Esophagus squamous epithelium (tissue), 4 donors: Measurements from ENCODE around the gene MGMT.

ENCODE experiments used
- CTCF ChIP-seq, 6 experiments: fragments of 450-650 bp in 4 of 6; fragments of 200-600 bp in 2 of 6; sonication (generic) in 2 of 6; IDR thresholded peaks; one replicate each; pipeline ENCODE4 v1.5.1; 2016 to 2019; ENCODE audit warnings: antibody characterized with exemption in 6 of 6, mild to moderate bottlenecking in 4 of 6, moderate library complexity in 4 of 6
- POLR2A ChIP-seq, 4 donors: fragments of 450-650 bp; IDR thresholded peaks; one replicate each; pipeline ENCODE4 v1.6.1; 2017; ENCODE audit warnings: antibody characterized with exemption in 4 of 4, mild to moderate bottlenecking in 4 of 4, moderate library complexity in 3 of 4

- TF ChIP-seq CTCF (IDR thresholded peaks at IDR 0.05) (no peak), POLR2A (IDR thresholded peaks at IDR 0.05) (no peak)
These were observed 186.4 kb downstream of the MGMT start for GRCh38 chr10:129653428-129653827.
